ENCODE results near the gene C9orf72.

GRCh38 chr9:27564670-27565069, 8.6 kb downstream of the C9orf72 start:
- no peak for TF ChIP-seq CTCF (IDR thresholded peaks at IDR 0.05)
- no peak for TF ChIP-seq POLR2A (IDR thresholded peaks at IDR 0.05; ENCODE audit: low read length)
- no peak for TF ChIP-seq ZSCAN20 (CRISPR knock-in tag; IDR thresholded peaks at IDR 0.05)
- TF ChIP-seq RFX5 (IDR thresholded peaks at IDR 0.05) = no peak
- no peak for TF ChIP-seq ESRRA (IDR thresholded peaks at IDR 0.05; ENCODE audit: borderline replicate concordance, low read length)
- no peak for TF ChIP-seq REST (IDR thresholded peaks at IDR 0.05)
- TF ChIP-seq CEBPB (IDR thresholded peaks at IDR 0.05) = no peak
- no peak for TF ChIP-seq JUN (IDR thresholded peaks at IDR 0.05)
- TF ChIP-seq MAX (IDR thresholded peaks at IDR 0.05) = no peak
- no peak for TF ChIP-seq MAFK (IDR thresholded peaks at IDR 0.05; ENCODE audit: partially characterized antibody)
- no peak for TF ChIP-seq FOSL2 (IDR thresholded peaks at IDR 0.05)
- no peak for TF ChIP-seq FOSL2 (CRISPR knock-in tag; IDR thresholded peaks at IDR 0.05)
- TF ChIP-seq HDAC2 (IDR thresholded peaks at IDR 0.05) = no peak
- TF ChIP-seq ELK1 (IDR thresholded peaks at IDR 0.05; ENCODE audit: low read depth, low read length) = no peak
- no peak for TF ChIP-seq EP300 (IDR thresholded peaks at IDR 0.05)

Measured in A549 (cell line).